Esophagus muscularis mucosa (tissue), 4 donors: ENCODE data around the gene ISCA2. TPM values are rescaled to one million over a fixed set of nuclear protein-coding genes. Genes with fewer than 3 reads are reported as not detected.
A peak's percentile ranks its signal among the peaks of the same experiment; 100 is the strongest.
"Not testable (repeated sequence)": the region's sequence is repeated elsewhere in the genome, so short reads cannot be mapped to it uniquely, and the experiment has no call there.

ENCODE experiments used
- DNase-seq: peaks from one replicate; pipeline ENCODE4 v3.0.0-alpha.2; 2017; ENCODE audit errors: extremely low spot score
- H3K27ac ChIP-seq, 4 donors: fragments of 200-600 bp; sonication (generic); replicated peaks in 1 of 4; 1 replicate in 3 of 4; 2 replicates in 1 of 4; pipeline ENCODE4 v1.5.1; 2016 to 2019; ENCODE audit warnings: mild to moderate bottlenecking in 1 of 4
- H3K27me3 ChIP-seq, 4 donors: fragments of 200-600 bp; sonication (generic); one replicate each; pipeline versions ENCODE4 v1.5.1 to v1.6.0; 2016 to 2019
- H3K36me3 ChIP-seq, 4 donors: fragments of 200-600 bp; sonication (generic); one replicate each; pipeline ENCODE4 v1.5.1; 2016 to 2019
- H3K4me1 ChIP-seq, 4 donors: fragments of 200-600 bp; sonication (generic); one replicate each; pipeline ENCODE4 v1.5.1; 2016 to 2019
- H3K4me3 ChIP-seq, 4 donors: fragments of 200-600 bp; sonication (generic); 1 replicate in 2 of 4; 2 replicates in 2 of 4; pipeline ENCODE4 v1.5.1; 2016 to 2019; ENCODE audit warnings: mild to moderate bottlenecking in 4 of 4, moderate library complexity in 1 of 4
- H3K9me3 ChIP-seq, 4 donors: fragments of 200-600 bp; sonication (generic); 1 replicate in 3 of 4; 2 replicates in 1 of 4; pipeline ENCODE4 v1.5.1; 2016 to 2019
- CTCF ChIP-seq, 3 experiments: fragments of 200-600 bp in 2 of 3; fragments of 450-650 bp in 1 of 3; sonication (generic) in 2 of 3; IDR thresholded peaks; one replicate each; pipeline ENCODE4 v1.5.1; 2017 to 2019; ENCODE audit warnings: antibody characterized with exemption in 3 of 3, mild to moderate bottlenecking in 2 of 3, moderate library complexity in 1 of 3
- EP300 ChIP-seq: sonication (generic); formaldehyde crosslinking; IDR thresholded peaks from one replicate; pipeline ENCODE4 v1.6.1; 2017; ENCODE audit warnings: antibody characterized with exemption
- POLR2A ChIP-seq: fragments of 450-650 bp; IDR thresholded peaks from one replicate; pipeline ENCODE4 v1.6.1; 2017; ENCODE audit warnings: antibody characterized with exemption, moderate library complexity, mild to moderate bottlenecking, low read depth
- POLR2AphosphoS5 ChIP-seq, 2 donors: sonication (generic); formaldehyde crosslinking; IDR thresholded peaks; one replicate each; pipeline ENCODE4 v1.6.1; 2017; ENCODE audit warnings: antibody characterized with exemption in 2 of 2
- WGBS: methylation state at CpG from one replicate; pipeline ENCODE4 v1.1.5; 2018; 5-methylcytosine and 5-hydroxymethylcytosine counted together
- intact Hi-C: fragments of 100-400 bp; cut with DNase I; formaldehyde crosslinking; loops from one replicate; pipeline ENCODE4 v1.15.1; 2023
- total RNA-seq, 4 donors: library from RNA; depleted of rRNA; stranded (reverse); fragments of >200 nt; gene quantifications; one replicate each; pipeline versions ENCODE4 v1.1.0 to v1.2.1, GENCODE V29; 2016

Gene ISCA2
- total RNA-seq, 4 donors from 2014 or later = 5.8 to 20.4 (median 15.1) TPM

- no peak for DNase-seq
- no peak overlapping the region for H3K4me3 ChIP-seq
- H3K27me3 ChIP-seq = no peaks in the 10 kb centered on the region
- H3K4me1 ChIP-seq = peaks cover 0 to 5% (median 0%) of the 10 kb centered on the region in 4 donors
- H3K27ac ChIP-seq = no peak overlapping the region
- H3K36me3 ChIP-seq = peaks cover 0 to 4% (median 0%) of the 10 kb centered on the region in 4 donors
- WGBS = 82% methylated on average over 3 of the region's 3 CpGs
- no peak for TF ChIP-seq POLR2A
- TF ChIP-seq CTCF (IDR thresholded peaks at IDR 0.05) = no peak
- TF ChIP-seq POLR2AphosphoS5 (IDR thresholded peaks at IDR 0.05) = no peak
- TF ChIP-seq EP300 = no peak
- H3K9me3 ChIP-seq = no peaks in the 10 kb centered on the region
- intact Hi-C loops = no loop called here
Measured at GRCh38 chr14:74531006-74531405, 37.4 kb downstream of the ISCA2 start.

DNA sequence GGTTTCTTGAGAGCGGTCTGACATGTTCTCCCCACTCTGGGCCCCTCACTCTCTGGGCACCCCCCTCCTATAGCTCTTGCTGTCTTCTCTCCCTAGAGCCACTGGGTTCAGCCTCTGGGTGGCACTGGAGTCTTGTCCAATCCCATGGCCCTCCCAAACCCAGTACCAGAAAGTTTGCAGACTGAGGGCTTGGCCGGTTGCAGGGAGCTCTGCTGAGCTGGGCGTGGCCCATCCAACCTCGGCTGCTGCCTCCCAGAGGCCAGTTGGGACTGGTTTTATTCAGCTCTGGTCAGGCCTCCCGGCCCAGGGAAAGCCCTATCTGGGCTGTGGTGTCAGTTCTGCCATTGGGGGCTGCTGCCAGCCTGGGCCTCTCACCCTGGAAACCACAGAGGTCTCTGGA is 37.9 kb downstream of the ISCA2 start:
- H3K4me1 ChIP-seq = peaks cover 0 to 5% (median 0%) of the 10 kb centered on the region in 4 donors
- no peak for DNase-seq
- intact Hi-C loops = no loop called here
- H3K36me3 ChIP-seq = peaks cover 0 to 4% (median 0%) of the 10 kb centered on the region in 4 donors
- 93% methylated on average over 1 of the region's 5 CpGs for WGBS
- H3K4me3 ChIP-seq = no peak overlapping the region
- no peaks in the 10 kb centered on the region for H3K9me3 ChIP-seq
- TF ChIP-seq CTCF (IDR thresholded peaks at IDR 0.05) (peak in 2 of 3 experiments; percentile 12 to 14), POLR2A (no peak)
- H3K27me3 ChIP-seq = no peaks in the 10 kb centered on the region
- no peak overlapping the region for H3K27ac ChIP-seq

DNA sequence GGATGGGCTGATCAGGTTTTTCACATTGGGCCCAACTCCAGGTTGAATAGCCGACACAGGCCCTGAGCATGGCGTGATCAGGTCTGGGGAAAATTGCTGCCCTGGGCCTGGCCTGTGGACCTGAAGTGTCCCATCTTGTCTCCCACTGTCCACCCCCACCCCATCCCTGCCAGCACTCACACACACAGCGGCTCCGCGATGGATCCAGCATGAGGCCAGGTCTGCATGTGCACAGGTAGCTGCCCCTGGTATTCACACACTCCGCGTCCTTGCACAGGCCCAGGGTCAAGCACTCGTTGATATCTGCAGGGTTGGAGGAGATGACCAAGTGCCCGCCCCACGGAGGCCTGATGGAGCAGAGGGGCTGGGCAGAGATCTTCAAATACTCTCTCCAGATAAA is 38.7 kb downstream of the ISCA2 start:
- H3K27ac ChIP-seq = no peak overlapping the region
- TF ChIP-seq EP300 (no peak), CTCF (IDR thresholded peaks at IDR 0.05) (no peak), POLR2A (no peak)
- no peak overlapping the region for H3K4me3 ChIP-seq
- 94% methylated on average over 10 of the region's 10 CpGs for WGBS
- peaks cover 0 to 5% (median 0%) of the 10 kb centered on the region in 4 donors for H3K4me1 ChIP-seq
- peaks cover 0 to 4% (median 0%) of the 10 kb centered on the region in 4 donors for H3K36me3 ChIP-seq
- no peaks in the 10 kb centered on the region for H3K27me3 ChIP-seq
- intact Hi-C loops = no loop called here
- no peaks in the 10 kb centered on the region for H3K9me3 ChIP-seq
- DNase-seq = no peak

GRCh38 chr14:74533576-74533975 is 40.0 kb downstream of the ISCA2 start:
- WGBS = 86% methylated on average over 7 of the region's 7 CpGs
- TF ChIP-seq POLR2AphosphoS5 (IDR thresholded peaks at IDR 0.05) (no peak), CTCF (IDR thresholded peaks at IDR 0.05) (no peak), EP300 (no peak), POLR2A (no peak)
- Histone ChIP-seq H3K36me3 (peaks cover 0 to 4% (median 0%) of the 10 kb centered on the region in 4 donors), H3K4me1 (peaks cover 0 to 5% (median 0%) of the 10 kb centered on the region in 4 donors), H3K9me3 (no peaks in the 10 kb centered on the region), H3K27ac (no peak overlapping the region), H3K27me3 (no peaks in the 10 kb centered on the region), H3K4me3 (no peak overlapping the region)
- DNase-seq = no peak
- intact Hi-C loops = no loop called here

- no peak overlapping the region for H3K4me3 ChIP-seq
- whole genome bisulfite sequencing = 69% methylated on average over 6 of the region's 10 CpGs
- no peak for TF ChIP-seq CTCF (IDR thresholded peaks at IDR 0.05)
- TF ChIP-seq POLR2A = no peak
- no peak for TF ChIP-seq EP300
- no peak for TF ChIP-seq POLR2AphosphoS5 (IDR thresholded peaks at IDR 0.05)
- intact Hi-C loops = no loop called here
- no peak overlapping the region for H3K27ac ChIP-seq
- no peak for DNase-seq
- no peaks in the 10 kb centered on the region for H3K9me3 ChIP-seq
- H3K4me1 ChIP-seq = peaks cover 0 to 5% (median 0%) of the 10 kb centered on the region in 4 donors
- peaks cover 0 to 2% (median 0%) of the 10 kb centered on the region in 4 donors for H3K36me3 ChIP-seq
- H3K27me3 ChIP-seq = no peaks in the 10 kb centered on the region
Measured at GRCh38 chr14:74535756-74536325, 42.3 kb downstream of the ISCA2 start.

- DNase-seq, H3K4me3 ChIP-seq, intact Hi-C loops, H3K27ac ChIP-seq, H3K36me3 ChIP-seq, H3K4me1 ChIP-seq, H3K9me3 ChIP-seq, H3K27me3 ChIP-seq: not testable (repeated sequence)
- 88% methylated on average over 3 of the region's 3 CpGs for WGBS
Measured at GRCh38 chr14:74536336-74536735, 42.8 kb downstream of the ISCA2 start.
